ENCODE measurements around the gene CHRDL1.

GRCh38 chrX:110703641-110704040 lies 92.0 kb downstream of the CHRDL1 start:
- TF ChIP-seq CTCF (IDR thresholded peaks at IDR 0.05) (no peak), GRHL2 (CRISPR knock-in tag; IDR thresholded peaks at IDR 0.05; ENCODE audit: insufficient replicate concordance, severe bottlenecking) (no peak), TEAD1 (CRISPR knock-in tag; IDR thresholded peaks at IDR 0.05) (no peak), NR1H2 (CRISPR knock-in tag; IDR thresholded peaks at IDR 0.05) (no peak), NFE2L1 (CRISPR knock-in tag; IDR thresholded peaks at IDR 0.05) (no peak), ZNF232 (CRISPR knock-in tag; IDR thresholded peaks at IDR 0.05) (no peak), KAT7 (CRISPR knock-in tag; IDR thresholded peaks at IDR 0.05; ENCODE audit: borderline replicate concordance) (no peak), ZNF423 (CRISPR knock-in tag; IDR thresholded peaks at IDR 0.05) (no peak), NFYB (CRISPR knock-in tag; conservative IDR thresholded peaks at IDR 0.05; ENCODE audit: low read depth) (no peak), ATF6 (CRISPR knock-in tag; IDR thresholded peaks at IDR 0.05) (no peak), JUN (CRISPR knock-in tag; IDR thresholded peaks at IDR 0.05) (no peak), E2F4 (CRISPR knock-in tag; IDR thresholded peaks at IDR 0.05; ENCODE audit: borderline replicate concordance, low read depth) (no peak), ZNF416 (CRISPR knock-in tag; IDR thresholded peaks at IDR 0.05) (no peak)

Data from WTC11 (cell line).